NCI-H2107 treated with DMSO at 0.1 percent for 48 hours (cell line): ENCODE data around the gene CDK10.
"Not testable (repeated sequence)": the region's sequence is repeated elsewhere in the genome, so short reads cannot be mapped to it uniquely, and the experiment has no call there.

Source experiments
- DNase-seq: peaks from one replicate; lab custom pipeline; 2025; ENCODE audit not compliant: unreplicated experiment; lab: John Stamatoyannopoulos, UW

Gene CDK10

DNA sequence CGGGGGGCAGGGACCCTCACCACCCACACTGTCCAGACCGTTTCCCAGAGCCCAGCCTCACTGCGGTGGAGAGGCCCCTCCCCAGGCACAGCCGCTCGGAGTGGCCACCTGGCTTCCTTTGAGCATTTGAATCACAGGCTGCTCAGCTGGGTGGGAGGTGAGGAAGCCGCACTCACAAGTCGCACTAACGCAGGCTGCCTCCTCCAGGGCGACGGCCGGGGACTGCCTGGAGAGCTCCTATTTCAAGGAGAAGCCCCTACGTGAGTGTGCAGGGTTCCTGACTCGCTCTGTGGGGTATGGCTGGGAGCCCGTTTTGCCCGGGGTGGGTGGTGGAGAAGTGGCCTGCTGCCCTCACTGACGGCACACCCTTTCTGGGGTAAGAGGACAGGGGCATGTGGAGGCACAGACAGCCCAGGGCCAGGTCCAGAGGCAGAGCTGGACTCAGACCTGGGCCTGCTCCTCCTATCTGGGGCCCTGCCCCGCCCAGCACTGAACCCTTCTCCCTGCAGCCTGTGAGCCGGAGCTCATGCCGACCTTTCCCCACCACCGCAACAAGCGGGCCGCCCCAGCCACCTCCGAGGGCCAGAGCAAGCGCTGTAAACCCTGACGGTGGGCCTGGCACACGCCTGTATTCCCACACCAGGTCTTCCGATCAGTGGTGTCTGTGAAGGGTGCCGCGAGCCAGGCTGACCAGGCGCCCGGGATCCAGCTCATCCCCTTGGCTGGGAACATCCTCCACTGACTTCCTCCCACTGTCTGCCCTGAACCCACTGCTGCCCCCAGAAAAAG is 8.8 kb downstream of the CDK10 start:
- DNase-seq, result no peak

- DNase-seq, result no peak
These were observed 9.6 kb downstream of the CDK10 start for GRCh38 chr16:89695875-89696669.

DNA sequence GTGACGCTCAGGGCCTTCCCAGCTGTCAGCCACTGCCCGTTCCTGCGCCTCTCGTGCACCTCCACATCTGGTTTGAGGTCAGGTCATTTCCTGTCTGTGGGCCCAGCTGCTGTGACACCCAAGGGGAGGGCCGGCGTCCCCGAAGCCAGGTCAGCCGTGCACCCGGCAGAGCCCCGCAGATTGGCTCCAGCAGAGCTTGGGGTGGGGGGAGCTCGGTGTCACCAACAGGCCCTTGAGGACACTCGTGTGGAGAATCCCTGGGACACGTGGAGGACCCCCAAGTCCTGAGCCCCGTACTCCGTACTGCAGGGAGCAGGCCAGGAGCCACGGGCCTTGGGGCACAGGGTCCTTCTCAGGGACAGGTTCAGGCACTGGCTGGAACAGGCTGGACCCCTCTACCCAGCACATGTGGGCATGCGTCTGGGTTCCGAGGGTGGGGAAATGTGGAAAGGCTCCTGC is 10.2 kb downstream of the CDK10 start:
- DNase-seq, result no peak

- DNase-seq, result peak; percentile 20
These were observed 10.7 kb downstream of the CDK10 start for GRCh38 chr16:89697161-89697615.

DNA sequence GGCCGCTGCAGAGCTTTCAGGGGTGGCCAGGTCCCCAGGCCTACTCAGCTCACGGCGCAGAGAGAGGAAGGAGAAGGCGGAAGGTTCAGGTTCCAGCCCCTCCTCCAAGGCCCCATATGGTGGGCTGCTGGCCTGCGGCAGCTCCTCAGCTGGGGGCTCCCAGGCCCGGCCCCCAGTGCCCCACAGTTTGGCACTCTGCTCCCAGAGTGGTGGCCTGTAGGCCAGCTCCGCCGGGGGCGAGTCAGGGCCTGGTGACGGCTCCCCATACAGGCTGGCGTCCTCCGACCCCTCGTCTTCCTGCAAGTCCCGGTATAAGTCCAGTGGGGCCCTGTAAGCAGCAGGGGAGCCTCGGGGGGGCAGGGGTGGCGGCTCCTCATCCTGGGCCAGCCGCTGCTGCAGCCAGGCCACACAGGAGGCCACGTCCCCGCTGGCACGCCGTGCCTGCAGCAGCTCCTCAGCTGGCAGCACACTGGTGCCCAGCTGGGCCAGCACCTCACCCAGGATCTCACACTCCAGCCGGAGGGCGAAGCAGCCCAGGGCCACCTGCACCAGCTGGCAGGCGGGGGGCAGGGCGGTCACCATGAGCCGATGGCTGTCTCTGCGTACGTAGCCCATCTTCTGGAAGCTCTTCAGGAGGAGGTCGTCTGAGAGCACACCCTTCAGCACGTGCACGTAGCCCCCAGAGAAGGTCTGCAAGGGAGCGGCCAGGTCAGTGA is 11.3 kb downstream of the CDK10 start:
- DNase-seq, result no peak

GRCh38 chr16:89698717-89699116 is 12.2 kb downstream of the CDK10 start:
- not testable (repeated sequence) for DNase-seq

GRCh38 chr16:89699629-89700099 is 13.2 kb downstream of the CDK10 start:
- not testable (repeated sequence) for DNase-seq

- DNase-seq, result peak; percentile 95
These were observed 13.7 kb downstream of the CDK10 start for GRCh38 chr16:89700100-89700648.

DNA sequence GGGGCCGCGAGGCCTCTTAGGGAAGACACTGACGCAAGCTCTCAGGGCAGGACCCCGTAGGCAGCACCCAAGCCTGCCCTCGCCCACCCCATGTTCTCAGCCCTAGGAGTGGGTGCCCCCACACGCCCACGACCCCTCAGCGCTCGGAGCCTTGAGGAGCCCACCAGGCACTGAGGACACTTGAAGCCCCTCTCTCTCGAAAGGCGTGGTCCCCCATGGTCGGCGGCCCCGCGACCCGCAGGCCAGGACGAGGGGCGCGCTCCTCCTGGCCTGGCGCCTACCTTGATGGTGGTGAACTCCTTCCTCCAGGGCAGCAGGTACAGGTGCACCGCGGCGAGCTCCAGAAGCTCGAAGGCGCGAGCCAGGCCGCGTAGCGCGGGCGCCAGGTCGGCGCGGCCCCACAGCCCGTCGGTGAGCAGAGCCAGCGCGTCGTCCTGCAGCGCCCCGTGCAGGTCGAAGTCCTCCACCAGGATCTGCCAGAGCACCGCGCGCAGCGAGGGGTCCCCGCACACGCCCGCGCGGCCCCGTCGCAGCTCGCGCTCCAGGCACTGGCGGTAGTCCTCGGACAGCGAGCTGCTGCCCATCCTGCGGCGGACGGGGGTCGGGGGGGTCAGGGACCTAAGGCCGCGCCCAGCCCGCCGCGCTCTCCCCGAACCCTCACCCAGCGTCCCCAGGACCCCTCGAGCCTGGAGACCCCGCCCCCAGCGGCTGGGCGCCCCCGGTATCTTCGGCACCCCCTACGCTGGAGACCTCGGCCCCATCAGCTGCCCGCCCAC is 14.3 kb downstream of the CDK10 start:
- peak; percentile 18 for DNase-seq

- peak; percentile 88 for DNase-seq
These were observed 15.2 kb downstream of the CDK10 start, which contains the start of gene SPATA2L for GRCh38 chr16:89701425-89702406. TSS of gene SPATA2L (minus strand) at chr16:89701705. CDS start at chr16:89701232, 473 bp downstream.

DNA sequence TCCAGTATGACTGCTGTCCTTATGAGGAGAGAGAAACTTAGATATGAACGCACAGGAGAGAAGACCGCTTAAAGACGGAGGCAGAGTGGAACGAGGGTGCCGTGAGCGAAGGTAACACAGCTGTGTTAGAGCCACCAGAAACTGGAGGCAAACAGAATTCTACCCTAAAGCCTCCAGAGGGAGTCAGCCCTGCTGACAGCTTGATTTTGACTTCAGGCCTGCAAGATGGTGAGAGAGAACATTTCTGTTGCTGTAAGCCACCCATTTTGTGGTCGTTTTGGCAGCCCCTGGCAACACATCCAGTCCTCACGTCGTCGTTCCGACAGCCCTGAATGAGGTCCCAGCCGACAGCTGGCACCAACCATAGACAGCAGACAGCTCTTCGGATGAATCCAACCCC is 17.8 kb downstream of the CDK10 start:
- DNase-seq, result no peak

GRCh38 chr16:89705006-89705405 is 18.5 kb downstream of the CDK10 start:
- no peak for DNase-seq

DNA sequence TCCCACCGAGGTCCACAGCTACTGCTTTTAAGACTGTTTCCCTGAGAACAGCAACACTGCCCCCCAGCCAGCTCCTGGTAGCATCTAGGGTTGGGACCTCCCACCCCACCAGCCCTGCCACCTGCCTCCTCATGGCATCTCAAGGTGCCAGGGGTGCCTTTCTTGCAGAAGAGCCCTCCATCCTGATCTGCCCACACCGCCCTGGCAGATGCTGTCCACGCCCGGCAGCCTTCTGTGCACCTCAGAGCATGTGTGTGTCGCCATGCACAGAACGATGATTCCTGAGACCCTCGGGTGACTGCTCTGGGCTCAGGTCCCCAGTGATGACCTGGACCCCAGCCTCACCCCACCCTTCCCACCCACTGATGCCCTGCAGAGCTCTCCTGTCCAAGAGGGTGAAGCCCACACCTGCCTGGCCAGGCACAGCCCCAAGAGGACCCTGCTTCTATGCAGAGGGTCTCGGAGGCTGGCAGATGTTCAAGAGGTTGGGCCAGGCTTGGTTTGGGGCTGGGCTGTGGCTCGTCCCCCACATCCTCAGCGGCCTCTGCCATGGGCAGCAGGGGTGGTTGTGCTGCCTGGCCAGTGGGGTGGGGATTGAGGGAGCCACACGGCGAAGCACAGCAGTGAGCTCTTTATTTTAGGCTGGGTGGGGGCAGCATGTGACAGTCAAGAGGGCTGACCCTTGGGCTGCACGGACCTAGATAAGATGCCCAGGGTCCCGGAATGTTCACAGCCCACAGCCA is 20.2 kb downstream of the CDK10 start:
- DNase-seq, result no peak

DNA sequence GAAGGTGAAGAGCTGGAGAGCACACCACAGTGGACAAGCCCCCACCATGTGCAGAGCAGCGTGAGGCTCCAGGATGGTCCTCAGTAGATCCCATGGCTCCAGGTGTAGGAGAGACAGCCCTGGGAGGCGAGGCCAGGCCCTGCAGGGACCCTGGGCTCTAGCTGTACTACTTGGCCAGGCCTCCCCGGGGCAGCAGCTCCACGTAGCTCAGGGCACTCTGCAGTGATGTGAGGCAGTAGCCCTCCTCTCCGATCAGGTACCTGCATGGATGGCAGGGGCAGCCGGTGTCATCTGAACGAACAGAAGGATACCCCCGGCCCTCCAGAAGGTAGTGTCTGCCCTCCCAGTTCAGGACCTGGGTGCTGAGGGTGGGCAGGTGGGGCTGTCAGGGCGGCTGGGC is 21.2 kb downstream of the CDK10 start:
- DNase-seq, result no peak

DNA sequence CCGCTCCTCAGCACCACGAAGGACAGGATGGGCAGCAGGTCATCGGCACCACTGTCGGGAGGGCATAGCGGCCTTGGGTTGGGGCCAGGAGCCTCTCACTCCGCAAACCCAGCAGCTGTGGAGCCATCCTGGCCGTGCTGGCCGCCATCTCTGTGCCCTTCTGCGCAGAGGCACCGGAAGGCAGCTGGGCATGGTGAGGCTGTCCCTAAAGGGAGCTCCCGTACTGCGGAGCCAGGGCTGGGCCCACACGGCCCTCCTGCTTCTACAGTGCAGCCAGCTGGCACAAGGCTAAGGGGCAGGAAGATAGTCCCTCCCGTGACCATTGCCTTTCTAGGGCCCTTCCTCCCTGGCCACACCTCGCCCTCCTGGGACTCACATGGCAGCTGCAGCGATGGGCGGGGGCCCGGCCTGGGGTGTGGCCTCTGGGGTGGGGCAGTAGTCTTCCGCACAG is 22.0 kb downstream of the CDK10 start:
- no peak for DNase-seq

DNA sequence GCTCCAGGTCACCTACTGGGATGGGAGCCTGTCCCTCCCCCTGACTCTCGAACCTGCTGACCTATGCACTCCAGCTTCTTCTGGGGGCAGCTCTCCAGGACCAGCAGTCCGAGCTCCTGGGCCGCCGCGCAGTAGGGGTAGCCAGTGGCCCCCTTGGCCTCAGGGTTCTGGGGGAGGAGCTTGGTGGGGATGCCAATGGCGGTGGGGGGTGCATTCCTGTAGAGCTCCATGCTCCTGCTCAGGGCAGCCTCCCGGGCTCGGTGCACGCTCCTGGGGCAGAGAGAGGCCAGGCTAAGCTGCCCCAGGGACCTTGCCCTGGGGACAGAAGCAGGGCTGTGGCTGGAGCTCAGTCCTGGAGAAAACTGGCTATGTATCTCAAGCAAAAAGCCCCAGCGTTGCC is 22.7 kb downstream of the CDK10 start:
- DNase-seq, result no peak

DNA sequence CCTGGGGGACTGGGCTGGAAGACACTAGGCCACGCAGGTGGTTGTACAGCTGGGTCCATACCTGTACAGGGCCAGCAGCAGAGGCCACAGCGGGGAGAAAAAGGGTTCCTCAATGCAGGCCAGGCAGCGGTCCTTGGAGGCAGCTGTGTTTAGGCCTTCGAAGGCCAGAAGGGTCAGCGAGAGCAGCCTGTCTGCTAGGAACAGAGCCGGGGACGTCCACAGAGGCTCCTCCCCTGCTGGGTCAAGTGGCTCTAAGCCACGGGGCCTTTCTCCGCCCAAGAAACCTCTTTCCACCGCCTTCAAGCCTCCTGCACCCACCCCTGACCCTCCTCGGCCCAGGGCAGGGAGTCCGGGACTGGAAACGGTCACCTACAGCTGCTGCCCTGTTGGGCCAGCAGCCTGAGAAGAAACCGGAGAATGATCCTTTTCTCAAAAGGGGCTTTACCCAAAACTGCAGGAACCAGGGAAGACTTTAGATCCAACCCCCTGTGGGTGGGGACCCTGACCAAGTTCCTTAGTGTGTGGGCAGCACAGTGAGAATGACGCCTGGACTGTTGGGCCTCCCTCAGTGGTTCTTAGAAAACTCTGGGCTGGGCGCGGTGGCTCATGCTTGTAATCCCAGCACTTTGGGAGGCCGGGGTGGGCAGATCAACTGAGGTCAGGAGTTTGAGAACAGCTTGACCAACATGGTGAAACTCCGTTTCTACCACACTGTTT is 23.4 kb downstream of the CDK10 start:
- no peak for DNase-seq
